Endodermal cell (in vitro differentiated cells): Measurements from ENCODE around the gene ELMO1. TPM values are rescaled to one million over a fixed set of nuclear protein-coding genes. Genes with fewer than 3 reads are reported as not detected.

ENCODE experiments used
- DNase-seq: peaks from one replicate; pipeline ENCODE4 v3.0.0-alpha.2; 2017
- H3K27ac ChIP-seq: 2 replicates; pipeline ENCODE4 v1.5.1; 2013; ENCODE audit warnings: mild to moderate bottlenecking, low read depth, low read length, moderate library complexity
- H3K27me3 ChIP-seq: 2 replicates; pipeline ENCODE4 v1.6.1; 2013; ENCODE audit warnings: mild to moderate bottlenecking, low read length, moderate library complexity; ENCODE audit not compliant: insufficient read depth, control insufficient read depth, poor library complexity, severe bottlenecking
- H3K36me3 ChIP-seq: 2 replicates; pipeline ENCODE4 v1.7.0; 2013; ENCODE audit warnings: mild to moderate bottlenecking, low read length, moderate library complexity; ENCODE audit not compliant: control insufficient read depth, insufficient read depth
- H3K4me1 ChIP-seq: one replicate; pipeline ENCODE4 v1.7.0; 2013; ENCODE audit warnings: low read length; ENCODE audit not compliant: control insufficient read depth, insufficient read depth
- H3K4me3 ChIP-seq: 2 replicates; pipeline ENCODE4 v1.5.1; 2013; ENCODE audit warnings: mild to moderate bottlenecking, low read length, moderate library complexity
- H3K9ac ChIP-seq: 2 replicates; pipeline ENCODE4 v1.6.1; 2013; ENCODE audit warnings: mild to moderate bottlenecking, low read length, moderate library complexity; ENCODE audit not compliant: poor library complexity, severe bottlenecking; ENCODE audit errors: extremely low read depth
- H3K9me3 ChIP-seq: 2 replicates; pipeline ENCODE4 v1.6.1; 2013; ENCODE audit warnings: mild to moderate bottlenecking, low read length, moderate library complexity; ENCODE audit not compliant: control insufficient read depth
- H3K27ac Mint-ChIP-seq: 2 replicates; pipeline ENCODE4 v1.8.0; 2020; ENCODE audit warnings: mixed read lengths
- H3K27me3 Mint-ChIP-seq: 2 replicates; pipeline ENCODE4 v1.8.0; 2021; ENCODE audit warnings: mild to moderate bottlenecking, mixed read lengths; ENCODE audit not compliant: insufficient read depth
- H3K36me3 Mint-ChIP-seq: 2 replicates; pipeline ENCODE4 v1.8.0; 2020; ENCODE audit warnings: low read depth, mixed read lengths
- H3K4me1 Mint-ChIP-seq: 2 replicates; pipeline ENCODE4 v1.8.0; 2020; ENCODE audit warnings: mixed read lengths
- H3K4me3 Mint-ChIP-seq: 2 replicates; pipeline ENCODE4 v1.8.0; 2020; ENCODE audit warnings: mild to moderate bottlenecking, moderate library complexity, mixed read lengths
- H3K9me3 Mint-ChIP-seq: 2 replicates; pipeline ENCODE4 v1.8.0; 2020; ENCODE audit warnings: mild to moderate bottlenecking, mixed read lengths
- WGBS, 2 experiments: methylation state at CpG; one replicate each; pipeline versions ENCODE4 v1.1.5 to v1.1.7; 2013; ENCODE audit warnings: missing lambda C conversion rate in 2 of 2, mixed read lengths in 1 of 2; ENCODE audit not compliant: insufficient coverage in 1 of 2, insufficient read length in 1 of 2; 5-methylcytosine and 5-hydroxymethylcytosine counted together
- total RNA-seq, 2 donors: library from RNA; stranded (reverse); fragmentation: NEBNext Ultra II Directional in 1 of 2; extraction: Animal tissue kit (Norgen Biotek cat#: 25700) in 1 of 2; gene quantifications; 2 replicates in 1 of 2; 3 replicates in 1 of 2; pipeline ENCODE4 v1.2.1, GENCODE V29; 2021
- TF ChIP-seq, protein P1 (sequence below): fragments of 200-600 bp; sonication (generic); conservative IDR thresholded peaks from 2 replicates; pipeline ENCODE4 v1.5.0; 2021; ENCODE audit warnings: antibody characterized with exemption, mild to moderate bottlenecking

The ELMO1 gene
- total RNA-seq, 2 donors from 2014 or later, result 120 to 131 TPM

DNA sequence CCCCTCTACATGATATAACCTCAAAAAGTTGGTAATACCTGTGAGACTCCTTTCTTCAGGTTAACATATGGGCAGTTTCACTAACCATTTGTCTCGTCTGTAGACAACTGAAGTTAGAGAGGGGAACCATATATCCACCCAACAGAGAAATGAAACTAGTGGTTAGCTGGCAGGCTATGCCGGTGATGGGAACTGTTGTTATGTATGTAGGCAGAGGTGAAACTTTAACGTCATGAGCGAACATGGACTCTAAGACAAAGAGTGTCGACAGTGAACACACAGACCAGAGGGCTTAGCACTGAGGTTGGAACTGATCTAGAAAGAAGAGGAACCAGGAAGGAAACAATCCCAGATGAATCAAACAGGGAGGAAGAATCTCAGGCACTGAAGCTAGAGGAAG, 112.4 kb downstream of the ELMO1 start:
- peaks cover 31% of the 10 kb centered on the region for H3K4me1 Mint-ChIP-seq
- no peak overlapping the region for H3K4me3 Mint-ChIP-seq

DNA sequence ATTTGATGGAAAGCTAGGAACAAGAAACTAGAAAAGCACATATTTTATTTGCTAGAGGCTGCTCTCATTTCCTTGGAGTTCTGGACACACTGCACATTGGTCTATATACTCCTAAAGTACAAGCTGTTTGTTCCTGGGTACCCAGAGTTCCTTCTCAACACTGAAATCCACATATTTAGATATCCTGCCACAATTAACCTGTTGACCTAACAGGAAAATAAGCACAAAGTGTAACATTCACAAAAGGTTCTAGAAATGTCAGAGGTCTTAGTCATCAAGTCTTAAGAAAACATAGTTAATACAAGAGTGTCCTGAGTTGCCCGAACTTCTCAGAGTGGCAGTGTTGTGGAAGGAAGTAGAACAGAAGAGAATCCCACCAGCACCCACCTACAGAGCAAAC, 115.6 kb downstream of the ELMO1 start:
- peaks cover 1% of the 10 kb centered on the region for H3K4me1 ChIP-seq
- H3K4me3 Mint-ChIP-seq, result no peak overlapping the region
- H3K27me3 ChIP-seq, result no peaks in the 10 kb centered on the region
- TF ChIP-seq, protein P1, sequence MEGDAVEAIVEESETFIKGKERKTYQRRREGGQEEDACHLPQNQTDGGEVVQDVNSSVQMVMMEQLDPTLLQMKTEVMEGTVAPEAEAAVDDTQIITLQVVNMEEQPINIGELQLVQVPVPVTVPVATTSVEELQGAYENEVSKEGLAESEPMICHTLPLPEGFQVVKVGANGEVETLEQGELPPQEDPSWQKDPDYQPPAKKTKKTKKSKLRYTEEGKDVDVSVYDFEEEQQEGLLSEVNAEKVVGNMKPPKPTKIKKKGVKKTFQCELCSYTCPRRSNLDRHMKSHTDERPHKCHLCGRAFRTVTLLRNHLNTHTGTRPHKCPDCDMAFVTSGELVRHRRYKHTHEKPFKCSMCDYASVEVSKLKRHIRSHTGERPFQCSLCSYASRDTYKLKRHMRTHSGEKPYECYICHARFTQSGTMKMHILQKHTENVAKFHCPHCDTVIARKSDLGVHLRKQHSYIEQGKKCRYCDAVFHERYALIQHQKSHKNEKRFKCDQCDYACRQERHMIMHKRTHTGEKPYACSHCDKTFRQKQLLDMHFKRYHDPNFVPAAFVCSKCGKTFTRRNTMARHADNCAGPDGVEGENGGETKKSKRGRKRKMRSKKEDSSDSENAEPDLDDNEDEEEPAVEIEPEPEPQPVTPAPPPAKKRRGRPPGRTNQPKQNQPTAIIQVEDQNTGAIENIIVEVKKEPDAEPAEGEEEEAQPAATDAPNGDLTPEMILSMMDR, result no peak
- peaks cover 23% of the 10 kb centered on the region for H3K9me3 Mint-ChIP-seq
- peaks cover 15% of the 10 kb centered on the region for H3K4me1 Mint-ChIP-seq
- H3K9ac ChIP-seq, result no peak overlapping the region
- peaks cover 36% of the 10 kb centered on the region for H3K9me3 ChIP-seq
- no peaks in the 10 kb centered on the region for H3K27me3 Mint-ChIP-seq
- peaks cover 67% of the 10 kb centered on the region for H3K36me3 ChIP-seq
- peaks cover 68% of the 10 kb centered on the region for H3K36me3 Mint-ChIP-seq
- DNase-seq, result no peak
- 100% methylated on average over 1 of the region's 1 CpG; no CpG with 5 or more reads in 1 of the 2 experiments for WGBS, 2 experiments
- H3K27ac ChIP-seq, result no peak overlapping the region
- H3K27ac Mint-ChIP-seq, result peak overlapping the region; percentile 5
- H3K4me3 ChIP-seq, result no peak overlapping the region

More for the DNA sequence above, 112.4 kb downstream of the ELMO1 start:
- H3K27me3 Mint-ChIP-seq, result no peaks in the 10 kb centered on the region
- Histone ChIP-seq H3K27me3 (no peaks in the 10 kb centered on the region), H3K4me1 (peaks cover 11% of the 10 kb centered on the region), H3K36me3 (peaks cover 59% of the 10 kb centered on the region), H3K27ac (no peak overlapping the region), H3K9ac (no peak overlapping the region), H3K9me3 (peaks cover 18% of the 10 kb centered on the region), H3K4me3 (no peak overlapping the region)
- WGBS, 2 experiments, result 95 to 98% methylated on average over 4 to 5 of the region's 5 CpGs
- TF ChIP-seq, protein P1, result no peak
- no peak overlapping the region for H3K27ac Mint-ChIP-seq
- H3K9me3 Mint-ChIP-seq, result peaks cover 7% of the 10 kb centered on the region
- H3K36me3 Mint-ChIP-seq, result peaks cover 63% of the 10 kb centered on the region
- DNase-seq, result no peak

DNA sequence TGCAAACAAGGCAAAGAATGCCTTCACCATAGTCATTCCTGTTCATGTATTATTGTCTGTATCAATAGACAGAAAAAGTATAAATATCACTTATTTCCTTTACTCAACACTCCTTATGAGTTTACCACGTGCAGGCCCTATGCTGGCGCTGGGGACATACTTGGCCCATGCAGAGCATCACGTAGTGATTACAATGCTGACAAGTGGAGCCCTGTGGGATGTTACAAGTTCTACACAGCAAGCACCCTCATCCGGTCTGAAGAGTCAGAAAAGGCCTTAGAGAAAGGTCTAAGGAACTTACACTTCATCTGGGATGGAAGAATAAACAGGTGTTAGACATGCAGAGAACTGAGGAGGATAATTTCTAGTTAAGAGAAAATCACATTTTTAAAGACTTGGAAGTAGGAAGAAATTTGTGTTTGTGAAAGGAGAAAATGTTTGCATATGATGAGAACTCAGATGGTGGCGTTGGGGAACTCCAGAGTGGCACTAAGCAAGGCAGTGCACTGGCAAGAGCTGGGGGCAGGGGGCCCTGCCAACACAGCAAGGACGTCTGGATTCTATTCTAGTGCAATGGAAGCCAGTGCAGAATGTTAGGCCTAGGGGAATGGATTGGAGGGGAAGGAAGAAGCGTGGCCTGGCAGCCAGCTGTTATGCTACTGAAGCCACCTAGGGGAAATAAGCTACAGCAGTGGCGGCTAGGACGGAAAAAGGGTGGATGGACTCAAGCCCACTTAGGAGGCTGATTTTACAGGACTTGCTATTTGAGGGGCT, 116.2 kb downstream of the ELMO1 start:
- H3K36me3 ChIP-seq, result peaks cover 69% of the 10 kb centered on the region
- TF ChIP-seq, protein P1, result no peak
- H3K9me3 ChIP-seq, result peaks cover 36% of the 10 kb centered on the region
- Mint-ChIP-seq H3K9me3 (peaks cover 23% of the 10 kb centered on the region), H3K27me3 (no peaks in the 10 kb centered on the region), H3K4me1 (peaks cover 13% of the 10 kb centered on the region), H3K27ac (no peak overlapping the region), H3K36me3 (peaks cover 67% of the 10 kb centered on the region), H3K4me3 (no peak overlapping the region)
- H3K4me1 ChIP-seq, result no peaks in the 10 kb centered on the region
- no peak for DNase-seq
- H3K27me3 ChIP-seq, result no peaks in the 10 kb centered on the region
- no peak overlapping the region for H3K27ac ChIP-seq
- no peak overlapping the region for H3K9ac ChIP-seq
- 93 to 98% methylated on average over 9 of the region's 9 CpGs for WGBS, 2 experiments
- no peak overlapping the region for H3K4me3 ChIP-seq
